ENCODE results near the gene KIAA2012.

KIAA2012 gene

DNA sequence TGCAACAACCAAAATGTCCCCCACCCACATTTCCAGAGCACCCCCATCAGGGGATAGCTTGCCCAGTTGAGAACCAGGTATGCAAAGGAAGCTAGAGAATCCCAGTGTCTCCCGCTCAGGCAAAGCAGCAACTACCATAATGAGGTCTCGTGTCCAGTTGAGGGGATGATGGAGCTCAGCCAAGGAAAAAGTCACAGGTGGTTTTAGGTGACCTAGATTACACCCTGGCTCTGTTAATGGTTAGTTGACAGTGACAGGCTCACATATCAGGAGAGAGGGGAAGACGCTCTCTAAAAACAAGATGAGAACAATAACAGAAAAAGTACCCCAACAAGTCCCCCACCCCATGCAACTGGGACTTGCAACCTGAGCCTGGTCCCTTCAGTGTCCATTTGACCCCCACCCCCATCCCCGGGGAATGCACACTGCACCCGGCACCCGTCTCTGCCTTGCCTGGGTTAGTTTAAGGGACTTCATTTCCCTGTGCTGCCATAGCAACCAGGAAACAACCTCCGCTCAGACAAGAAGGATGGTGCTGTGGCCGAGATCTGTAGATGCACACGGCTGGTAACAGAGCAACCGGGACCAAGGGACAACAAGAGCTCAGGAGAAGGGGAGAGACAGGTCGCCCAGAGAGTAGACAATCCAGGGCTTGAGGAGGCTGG lies at the start of gene KIAA2012:
TSS of gene KIAA2012 (plus strand) at position 519 of the 665 bp plus-strand sequence. CDS start 373 bp downstream, outside the sequence.
- Histone ChIP-seq H3K9ac (ENCODE audit: low read depth, low read length) (no peak within 1 kb of the TSS), H4K20me1 (ENCODE audit: insufficient read depth, low read length) (no peaks in the 10 kb centered on the region), H3K27ac (ENCODE audit: low read length) (no peak within 1 kb of the TSS), H3K27me3 (ENCODE audit: insufficient read depth, low read length, poor library complexity) (peaks cover 7% of the 10 kb centered on the region), H3K79me2 (ENCODE audit: insufficient read depth, low read length) (no peaks in the 10 kb centered on the region), H3K36me3 (ENCODE audit: insufficient read depth, low read length) (no peaks in the 10 kb centered on the region), H2AFZ (ENCODE audit: low read depth, low read length) (no peak within 1 kb of the TSS), H3K9me3 (ENCODE audit: insufficient read depth, low read length, severe bottlenecking) (no peaks in the 10 kb centered on the region), H3K4me3 (ENCODE audit: low read depth in 1 of 2, low read length in 2 of 2) (no peak within 1 kb of the TSS), H3K4me1 (ENCODE audit: insufficient read depth, low read length) (no peaks in the 10 kb centered on the region), H3K4me2 (ENCODE audit: insufficient read depth, low read length) (no peak within 1 kb of the TSS)
- no peak for ATAC-seq (ENCODE audit: insufficient read depth, low read depth)
- no peak for TF ChIP-seq EZH2 (IDR thresholded peaks at IDR 0.05; ENCODE audit: borderline replicate concordance, low read depth, low read length, severe bottlenecking)
- DNase-seq, result no peak

DNA sequence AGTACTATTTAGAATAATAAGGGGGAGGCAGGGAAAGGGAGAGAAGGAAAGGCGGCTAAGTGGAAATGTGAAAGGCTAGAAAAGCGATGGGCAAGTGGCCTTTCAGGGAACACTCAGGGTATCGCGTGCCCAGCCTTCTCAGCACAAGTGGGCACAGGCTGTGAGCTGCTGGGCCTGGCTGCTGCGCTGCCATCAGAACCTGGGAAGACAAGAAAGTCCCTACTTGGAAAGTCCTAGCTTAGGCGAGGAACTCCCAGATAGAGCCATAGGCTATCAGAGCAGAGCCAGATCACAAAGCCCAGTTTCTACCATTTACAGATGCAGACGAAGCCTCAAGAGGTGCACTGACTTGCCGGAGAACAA lies 49.2 kb upstream of the KIAA2012 start:
- TF ChIP-seq, protein P1, sequence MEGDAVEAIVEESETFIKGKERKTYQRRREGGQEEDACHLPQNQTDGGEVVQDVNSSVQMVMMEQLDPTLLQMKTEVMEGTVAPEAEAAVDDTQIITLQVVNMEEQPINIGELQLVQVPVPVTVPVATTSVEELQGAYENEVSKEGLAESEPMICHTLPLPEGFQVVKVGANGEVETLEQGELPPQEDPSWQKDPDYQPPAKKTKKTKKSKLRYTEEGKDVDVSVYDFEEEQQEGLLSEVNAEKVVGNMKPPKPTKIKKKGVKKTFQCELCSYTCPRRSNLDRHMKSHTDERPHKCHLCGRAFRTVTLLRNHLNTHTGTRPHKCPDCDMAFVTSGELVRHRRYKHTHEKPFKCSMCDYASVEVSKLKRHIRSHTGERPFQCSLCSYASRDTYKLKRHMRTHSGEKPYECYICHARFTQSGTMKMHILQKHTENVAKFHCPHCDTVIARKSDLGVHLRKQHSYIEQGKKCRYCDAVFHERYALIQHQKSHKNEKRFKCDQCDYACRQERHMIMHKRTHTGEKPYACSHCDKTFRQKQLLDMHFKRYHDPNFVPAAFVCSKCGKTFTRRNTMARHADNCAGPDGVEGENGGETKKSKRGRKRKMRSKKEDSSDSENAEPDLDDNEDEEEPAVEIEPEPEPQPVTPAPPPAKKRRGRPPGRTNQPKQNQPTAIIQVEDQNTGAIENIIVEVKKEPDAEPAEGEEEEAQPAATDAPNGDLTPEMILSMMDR (IDR thresholded peaks at IDR 0.05; ENCODE audit: borderline replicate concordance, extremely low read depth, low read length, poor library complexity, severe bottlenecking), result no peak
- no peak for TF ChIP-seq EZH2 (IDR thresholded peaks at IDR 0.05; ENCODE audit: borderline replicate concordance, low read depth, low read length, severe bottlenecking)
- Histone ChIP-seq H3K4me3 (ENCODE audit: low read depth in 1 of 2, low read length in 2 of 2) (no peak overlapping the region), H3K36me3 (ENCODE audit: insufficient read depth, low read length) (no peaks in the 10 kb centered on the region), H3K79me2 (ENCODE audit: insufficient read depth, low read length) (no peaks in the 10 kb centered on the region), H3K27ac (ENCODE audit: low read length) (no peak overlapping the region), H2AFZ (ENCODE audit: low read depth, low read length) (no peak overlapping the region), H3K9ac (ENCODE audit: low read depth, low read length) (no peak overlapping the region), H4K20me1 (ENCODE audit: insufficient read depth, low read length) (no peaks in the 10 kb centered on the region), H3K9me3 (ENCODE audit: insufficient read depth, low read length, severe bottlenecking) (no peaks in the 10 kb centered on the region), H3K27me3 (ENCODE audit: insufficient read depth, low read length, poor library complexity) (peaks cover 7% of the 10 kb centered on the region), H3K4me2 (ENCODE audit: insufficient read depth, low read length) (no peak overlapping the region), H3K4me1 (ENCODE audit: insufficient read depth, low read length) (no peaks in the 10 kb centered on the region)
- ATAC-seq (ENCODE audit: insufficient read depth, low read depth) (no peak), DNase-seq (no peak)

DNA sequence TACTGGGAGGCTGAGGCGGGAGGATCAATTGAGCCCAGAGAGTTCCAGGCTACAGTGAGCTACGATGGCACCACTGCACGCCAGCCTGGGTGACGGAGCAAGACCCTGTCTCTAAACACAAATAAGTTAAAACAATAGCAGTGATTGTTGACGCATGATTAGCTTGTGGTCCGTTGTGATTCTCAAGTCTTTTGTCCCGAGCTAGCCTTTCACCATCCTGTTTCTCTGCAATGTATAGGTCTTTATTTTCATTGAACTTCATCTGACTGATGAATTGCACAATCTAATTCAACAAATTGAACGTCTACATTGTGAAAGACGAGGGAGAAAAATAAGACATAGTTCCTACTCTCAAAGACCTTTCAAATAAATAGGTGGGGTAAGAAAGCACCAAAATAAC lies 48.2 kb upstream of the KIAA2012 start:
- DNase-seq (no peak), ATAC-seq (ENCODE audit: insufficient read depth, low read depth) (no peak)
- Histone ChIP-seq H3K4me1 (ENCODE audit: insufficient read depth, low read length) (no peaks in the 10 kb centered on the region), H2AFZ (ENCODE audit: low read depth, low read length) (no peak overlapping the region), H3K4me2 (ENCODE audit: insufficient read depth, low read length) (no peak overlapping the region), H3K79me2 (ENCODE audit: insufficient read depth, low read length) (no peaks in the 10 kb centered on the region), H3K9ac (ENCODE audit: low read depth, low read length) (no peak overlapping the region), H4K20me1 (ENCODE audit: insufficient read depth, low read length) (no peaks in the 10 kb centered on the region), H3K36me3 (ENCODE audit: insufficient read depth, low read length) (no peaks in the 10 kb centered on the region), H3K4me3 (ENCODE audit: low read depth in 1 of 2, low read length in 2 of 2) (no peak overlapping the region), H3K27ac (ENCODE audit: low read length) (no peak overlapping the region), H3K27me3 (ENCODE audit: insufficient read depth, low read length, poor library complexity) (peaks cover 5% of the 10 kb centered on the region), H3K9me3 (ENCODE audit: insufficient read depth, low read length, severe bottlenecking) (no peaks in the 10 kb centered on the region)
- TF ChIP-seq, protein P1 (IDR thresholded peaks at IDR 0.05; ENCODE audit: borderline replicate concordance, extremely low read depth, low read length, poor library complexity, severe bottlenecking), result no peak
- no peak for TF ChIP-seq EZH2 (IDR thresholded peaks at IDR 0.05; ENCODE audit: borderline replicate concordance, low read depth, low read length, severe bottlenecking)

DNA sequence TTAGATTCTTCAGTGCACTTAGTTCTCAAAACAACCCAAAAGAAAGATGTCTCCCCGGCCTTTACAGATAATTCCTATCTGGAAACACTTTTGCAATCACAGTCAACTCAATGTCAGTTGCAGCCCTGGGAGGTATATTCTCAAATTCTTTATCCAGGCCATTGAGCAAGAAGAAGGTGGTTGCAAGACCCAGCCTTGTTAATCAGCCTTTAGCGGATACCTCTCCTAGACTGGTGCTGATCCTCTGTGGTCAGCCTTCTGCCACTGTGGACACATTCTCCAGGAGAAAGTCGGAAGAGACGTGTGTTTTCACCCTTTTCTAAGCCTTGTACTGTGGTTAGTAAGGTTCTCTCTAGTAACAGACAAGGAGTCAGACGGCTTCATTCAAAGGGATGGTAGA lies 47.2 kb upstream of the KIAA2012 start:
- ATAC-seq (ENCODE audit: insufficient read depth, low read depth) (no peak), DNase-seq (no peak)
- Histone ChIP-seq H3K4me1 (ENCODE audit: insufficient read depth, low read length) (no peaks in the 10 kb centered on the region), H3K4me2 (ENCODE audit: insufficient read depth, low read length) (no peak overlapping the region), H3K27me3 (ENCODE audit: insufficient read depth, low read length, poor library complexity) (peaks cover 5% of the 10 kb centered on the region), H3K79me2 (ENCODE audit: insufficient read depth, low read length) (no peaks in the 10 kb centered on the region), H3K27ac (ENCODE audit: low read length) (no peak overlapping the region), H3K9me3 (ENCODE audit: insufficient read depth, low read length, severe bottlenecking) (no peaks in the 10 kb centered on the region), H3K9ac (ENCODE audit: low read depth, low read length) (no peak overlapping the region), H3K36me3 (ENCODE audit: insufficient read depth, low read length) (no peaks in the 10 kb centered on the region), H3K4me3 (ENCODE audit: low read depth in 1 of 2, low read length in 2 of 2) (no peak overlapping the region), H4K20me1 (ENCODE audit: insufficient read depth, low read length) (no peaks in the 10 kb centered on the region), H2AFZ (ENCODE audit: low read depth, low read length) (no peak overlapping the region)
- TF ChIP-seq EZH2 (IDR thresholded peaks at IDR 0.05; ENCODE audit: borderline replicate concordance, low read depth, low read length, severe bottlenecking), result no peak
- TF ChIP-seq, protein P1 (IDR thresholded peaks at IDR 0.05; ENCODE audit: borderline replicate concordance, extremely low read depth, low read length, poor library complexity, severe bottlenecking), result no peak

Measured in DND-41 (cell line).